SK-N-SH (cell line): ENCODE measurements around the gene AP1M2. TPM values are rescaled to one million over a fixed set of nuclear protein-coding genes. Genes with fewer than 3 reads are reported as not detected.
A peak's percentile ranks its signal among the peaks of the same experiment; 100 is the strongest.

Experiments used
- CTCF ChIA-PET: fragments of 300-600, 350-600 bp; formaldehyde crosslinking; extraction: SDS; loops from one replicate; lab custom pipeline; 2021; lab: Yijun Ruan, JAX
- POLR2A ChIA-PET: fragments of 350-600 bp; sonication (Branson Sonifier 250); formaldehyde crosslinking; extraction: SDS; loops from one replicate; lab custom pipeline; 2020; ENCODE audit warnings: antibody characterized with exemption, inconsistent platforms; lab: Yijun Ruan, JAX
- DNase-seq: peaks from one replicate; pipeline ENCODE4 v3.0.0; 2012
- H2AFZ ChIP-seq: fragments of 200-600 bp; sonication (generic); 2 replicates; pipeline ENCODE4 v1.8.1; 2016; ENCODE audit warnings: antibody characterized with exemption, mild to moderate bottlenecking, low read depth
- H3F3A ChIP-seq: fragments of 200-600 bp; sonication (generic); replicated peaks from 2 replicates; pipeline ENCODE3; 2016; ENCODE audit warnings: antibody characterized with exemption, mild to moderate bottlenecking; ENCODE audit not compliant: insufficient read depth
- H3K27ac ChIP-seq, 2 experiments: fragments of 200-500 bp in 1 of 2; fragments of 200-600 bp in 1 of 2; sonication (Bioruptor generic) in 1 of 2; sonication (generic), shearing (Covaris generic) in 1 of 2; 2 replicates each; pipeline versions ENCODE4 v1.5.1 to v1.6.1; 2014 to 2016; ENCODE audit warnings: low read depth in 2 of 2, inconsistent platforms in 1 of 2, low read length in 1 of 2, mild to moderate bottlenecking in 1 of 2, mixed read lengths in 1 of 2
- H3K27me3 ChIP-seq: fragments of 200-600 bp; sonication (generic), shearing (Covaris generic); 2 replicates; pipeline ENCODE4 v1.6.1; 2016; ENCODE audit warnings: mixed run types; ENCODE audit not compliant: insufficient read depth
- H3K36me3 ChIP-seq, 2 experiments: fragments of 200-500 bp in 1 of 2; fragments of 200-600 bp in 1 of 2; sonication (Bioruptor generic) in 1 of 2; sonication (generic) in 1 of 2; replicated peaks in 1 of 2; 2 replicates each; pipeline versions ENCODE3 to v1.5.1; 2014 to 2016; ENCODE audit warnings: low read length in 1 of 2, mild to moderate bottlenecking in 1 of 2; ENCODE audit not compliant: insufficient read depth in 2 of 2, control insufficient read depth in 1 of 2
- H3K4me1 ChIP-seq, 2 experiments: fragments of 200-500 bp in 1 of 2; fragments of 200-600 bp in 1 of 2; sonication (Bioruptor generic) in 1 of 2; sonication (generic), shearing (Covaris generic) in 1 of 2; 2 replicates each; pipeline versions ENCODE4 v1.5.1 to v1.6.1; 2014 to 2016; ENCODE audit warnings: low read depth in 1 of 2, low read length in 1 of 2, mixed run types in 1 of 2; ENCODE audit not compliant: insufficient read depth in 2 of 2, control insufficient read depth in 1 of 2
- H3K4me2 ChIP-seq: fragments of 200-600 bp; sonication (generic), shearing (Covaris generic); 2 replicates; pipeline ENCODE4 v1.6.1; 2017; ENCODE audit warnings: mixed run types
- H3K4me3 ChIP-seq, 2 experiments: fragments of 200-500 bp in 1 of 2; fragments of 200-600 bp in 1 of 2; sonication (Bioruptor generic) in 1 of 2; sonication (generic), shearing (Covaris generic) in 1 of 2; 2 replicates each; pipeline versions ENCODE4 v1.5.1 to v1.8.1; 2014 to 2016; ENCODE audit warnings: low read depth in 2 of 2, inconsistent platforms in 1 of 2, low read length in 1 of 2, mild to moderate bottlenecking in 1 of 2, mixed read lengths in 1 of 2, moderate library complexity in 1 of 2
- H3K79me2 ChIP-seq: fragments of 200-600 bp; sonication (generic); 2 replicates; pipeline ENCODE4 v1.8.1; 2017; ENCODE audit warnings: mild to moderate bottlenecking; ENCODE audit not compliant: insufficient read depth
- H3K9ac ChIP-seq: fragments of 200-600 bp; sonication (generic); 2 replicates; pipeline ENCODE4 v1.6.1; 2017; ENCODE audit warnings: mixed run types
- H3K9me2 ChIP-seq: fragments of 200-600 bp; sonication (generic); 2 replicates; pipeline ENCODE4 v1.6.1; 2017; ENCODE audit warnings: mixed run types
- H3K9me3 ChIP-seq: fragments of 200-600 bp; sonication (generic); 2 replicates; pipeline ENCODE4 v1.6.1; 2017; ENCODE audit warnings: mixed run types, mild to moderate bottlenecking, moderate library complexity
- H4K20me1 ChIP-seq: fragments of 200-600 bp; sonication (generic); 2 replicates; pipeline ENCODE4 v1.6.1; 2017; ENCODE audit warnings: mild to moderate bottlenecking, mixed run types; ENCODE audit not compliant: insufficient read depth
- ELF1 ChIP-seq: IDR thresholded peaks from 2 replicates; pipeline ENCODE4 v1.4.0; 2012
- EZH2phosphoT487 ChIP-seq: fragments of 200-600 bp; sonication (generic); IDR thresholded peaks from 2 replicates; pipeline ENCODE4 v1.6.1; 2017; ENCODE audit warnings: low read depth, mixed run types, mild to moderate bottlenecking, antibody characterized with exemption, moderate library complexity, borderline replicate concordance
- FOXJ3 ChIP-seq: sonication (generic); formaldehyde crosslinking; IDR thresholded peaks from 2 replicates; pipeline ENCODE4 v1.5.1; 2020; ENCODE audit warnings: mild to moderate bottlenecking, missing genetic modification reagents
- FOXM1 ChIP-seq: IDR thresholded peaks from 2 replicates; pipeline ENCODE4 v1.4.0; 2012; ENCODE audit warnings: low read depth, mild to moderate bottlenecking
- IRF3 ChIP-seq: fragments of 150-350 bp; IDR thresholded peaks from 2 replicates; pipeline ENCODE4 v1.6.1; 2016; ENCODE audit warnings: mild to moderate bottlenecking, low read depth, low read length
- JUND ChIP-seq: IDR thresholded peaks from 2 replicates; pipeline ENCODE4 v1.4.0; 2012
- MAX ChIP-seq: IDR thresholded peaks from 2 replicates; pipeline ENCODE4 v1.4.0; 2012; ENCODE audit warnings: low read depth
- NFIC ChIP-seq: IDR thresholded peaks from 2 replicates; pipeline ENCODE4 v1.4.0; 2012; ENCODE audit warnings: borderline replicate concordance
- NRF1 ChIP-seq: IDR thresholded peaks from 2 replicates; pipeline ENCODE4 v1.6.1; 2012; ENCODE audit warnings: low read depth, mild to moderate bottlenecking, low read length
- PBX3 ChIP-seq: IDR thresholded peaks from 2 replicates; pipeline ENCODE4; 2012
- RAD21 ChIP-seq: IDR thresholded peaks from 2 replicates; pipeline ENCODE4 v1.6.1; 2012; ENCODE audit warnings: mild to moderate bottlenecking, low read length
- RCOR1 ChIP-seq: fragments of 150-350 bp; IDR thresholded peaks from 2 replicates; pipeline ENCODE4 v1.6.1; 2017; ENCODE audit warnings: antibody characterized with exemption, low read length
- SIN3A ChIP-seq: IDR thresholded peaks from 2 replicates; pipeline ENCODE4 v1.6.1; 2012; ENCODE audit warnings: low read depth, mild to moderate bottlenecking, low read length, moderate library complexity, borderline replicate concordance
- USF1 ChIP-seq: IDR thresholded peaks from 2 replicates; pipeline ENCODE4 v1.4.0; 2012; ENCODE audit warnings: low read depth, borderline replicate concordance
- ZBTB33 ChIP-seq: IDR thresholded peaks from 2 replicates; pipeline ENCODE4 v1.4.0; 2012; ENCODE audit warnings: low read depth, borderline replicate concordance
- WGBS: methylation state at CpG from one replicate; pipeline ENCODE4 v1.1.6; 2017; ENCODE audit warnings: low lambda C conversion rate; 5-methylcytosine and 5-hydroxymethylcytosine counted together
- polyA plus RNA-seq, 3 experiments: library from polyadenylated mRNA; depleted of rRNA; stranded (reverse); fragments of >200 nt; gene quantifications; 2 replicates each; pipeline ENCODE4 v1.2.3, GENCODE V29; 2012

The AP1M2 gene
- polyA plus RNA-seq, 1 of the 3 experiments (the other 2 are of a cell fraction), result 0.30 TPM

- Histone ChIP-seq H3K9me3 (no peaks in the 10 kb centered on the region), H3K36me3 (peaks cover 0 to 6% of the 10 kb centered on the region in 2 experiments), H4K20me1 (no peaks in the 10 kb centered on the region), H3K4me1 (no peaks in the 10 kb centered on the region; a peak in 1 of 4 replicates), H3K9me2 (no peaks in the 10 kb centered on the region), H3F3A (peaks cover 9% of the 10 kb centered on the region), H3K27ac (peak overlapping the region in 1 of 2 experiments; percentile 66; a peak in 1 of 4 replicates), H3K4me2 (no peak overlapping the region), H3K9ac (no peak overlapping the region), H3K79me2 (peaks cover 56% of the 10 kb centered on the region), H3K4me3 (no peak overlapping the region), H2AFZ (no peak overlapping the region), H3K27me3 (no peaks in the 10 kb centered on the region)
- POLR2A ChIA-PET, result no interaction called here
- CTCF ChIA-PET, result interaction anchor here (1.1 to 2.6 kb wide), 3 partner anchors 26 to 47 kb away, joined by 3 to 11 read pairs (median 4); no protein-coding TSS in a partner anchor
- DNase-seq, result no peak
- WGBS, result 96% methylated on average over 8 of the region's 8 CpGs
- TF ChIP-seq RCOR1, result no peak
- TF ChIP-seq SIN3A, result no peak
- no peak for TF ChIP-seq MAX
- no peak for TF ChIP-seq USF1
- TF ChIP-seq IRF3, result no peak
- no peak for TF ChIP-seq NFIC
- TF ChIP-seq PBX3, result no peak
- TF ChIP-seq FOXJ3, result no peak
- no peak for TF ChIP-seq RAD21
- no peak for TF ChIP-seq JUND
- TF ChIP-seq ELF1, result no peak
- TF ChIP-seq NRF1, result no peak
- TF ChIP-seq ZBTB33, result no peak
- no peak for TF ChIP-seq FOXM1
- no peak for TF ChIP-seq EZH2phosphoT487
These were observed 31.7 kb upstream of the AP1M2 start for GRCh38 chr19:10618846-10619245.
